CD4-positive, alpha-beta T cell treated with Interleukin-6 for 4 hours (primary cell): ENCODE results near the gene PLA2G2E.

Experiments
- DNase-seq: peaks from one replicate; pipeline ENCODE4 v3.0.0-alpha.2; 2020; ENCODE audit warnings: mixed read lengths

Gene PLA2G2E

DNA sequence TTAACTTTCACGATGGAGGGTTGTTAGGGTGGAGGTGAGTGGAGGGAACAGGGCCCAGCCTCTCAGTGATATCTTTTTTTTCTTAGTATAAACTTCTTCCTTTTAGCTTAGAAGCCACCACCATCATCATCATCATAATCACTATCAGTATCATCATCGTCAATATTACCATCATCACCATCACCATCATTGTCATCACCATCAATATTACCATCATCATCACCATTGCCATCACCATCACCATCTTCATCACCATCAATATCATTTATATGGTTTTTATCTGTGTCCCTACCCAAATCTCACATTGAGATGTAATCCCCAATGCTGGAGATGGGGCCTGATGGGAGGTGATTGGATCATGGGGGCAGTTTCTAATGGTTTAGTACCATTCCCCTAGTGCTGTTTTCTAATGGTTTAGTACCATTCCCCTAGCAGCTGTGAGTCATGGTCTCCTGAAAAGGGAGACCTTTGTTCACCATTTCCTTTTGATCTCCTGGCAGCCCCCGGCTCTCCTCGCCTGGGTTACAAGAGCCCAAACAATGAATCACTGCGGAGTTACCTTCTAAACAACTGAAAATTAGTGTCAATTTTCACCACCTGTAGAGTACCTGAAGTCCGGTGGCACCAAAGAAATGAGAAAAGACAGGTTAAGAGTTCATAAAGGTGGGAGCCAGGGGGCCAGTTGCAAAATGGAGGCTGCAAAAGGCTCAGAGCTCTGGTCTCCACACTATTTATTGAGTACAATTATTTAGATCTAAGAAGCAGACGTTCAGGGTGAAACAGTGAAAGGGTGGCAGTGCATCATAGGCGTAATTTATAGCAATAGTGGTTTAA lies 3.1 kb upstream of the PLA2G2E start:
- no peak for DNase-seq

DNA sequence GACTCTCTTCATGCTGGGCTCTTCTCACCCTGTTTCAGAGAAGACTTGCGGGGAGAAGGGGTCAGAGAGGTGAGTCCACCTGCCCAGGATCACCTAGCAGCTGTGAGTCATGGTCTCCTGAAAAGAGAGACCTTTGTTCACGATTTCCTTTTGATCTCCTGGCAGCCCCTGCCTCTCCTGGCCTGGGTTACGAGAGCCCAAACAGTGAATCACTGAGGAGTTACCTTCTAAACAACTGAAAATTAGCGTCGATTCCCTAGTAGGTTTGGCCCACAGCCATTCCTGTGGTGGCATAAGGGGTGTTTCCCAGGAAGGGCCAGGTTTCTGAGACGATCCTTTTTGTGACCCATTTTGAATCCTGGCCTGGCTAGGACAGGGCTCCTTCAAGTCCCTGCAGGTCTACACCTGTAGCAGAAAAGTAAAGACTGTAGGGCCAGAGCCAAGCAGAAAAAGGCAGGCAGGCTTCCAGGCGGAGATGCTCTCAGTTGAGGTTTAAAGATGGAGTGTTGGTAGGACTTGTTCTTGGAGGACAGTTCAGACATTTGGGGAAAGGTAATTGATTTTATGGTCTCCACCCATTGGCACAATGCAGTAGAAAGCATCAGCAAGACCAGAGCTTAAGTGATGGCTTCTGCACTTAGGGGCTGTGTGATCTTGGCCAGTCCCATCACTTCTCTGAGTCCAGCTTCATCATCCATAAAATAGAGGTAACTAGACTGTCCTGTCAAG lies 2.1 kb upstream of the PLA2G2E start:
- no peak for DNase-seq

DNA sequence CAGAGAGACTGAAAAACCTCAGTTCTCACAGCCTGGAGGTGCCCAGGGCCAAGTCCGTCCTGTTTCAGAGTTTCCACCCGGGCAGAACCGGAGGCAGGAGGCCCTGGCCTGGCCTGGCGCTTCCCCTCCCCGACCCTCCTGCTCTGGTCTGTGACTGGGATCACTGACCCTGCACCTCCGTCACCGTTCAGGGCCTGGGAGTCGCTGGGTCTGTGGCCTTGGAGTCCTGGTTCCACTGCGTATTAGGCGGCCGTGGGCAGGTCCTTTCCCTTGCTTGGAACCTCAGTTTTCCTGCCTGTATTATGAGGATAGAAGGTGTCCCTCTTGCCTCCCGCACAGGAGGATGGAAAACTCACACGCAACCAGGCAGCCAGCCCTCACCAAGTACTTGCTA lies 533 bp upstream of the PLA2G2E start:
- DNase-seq: no peak

DNA sequence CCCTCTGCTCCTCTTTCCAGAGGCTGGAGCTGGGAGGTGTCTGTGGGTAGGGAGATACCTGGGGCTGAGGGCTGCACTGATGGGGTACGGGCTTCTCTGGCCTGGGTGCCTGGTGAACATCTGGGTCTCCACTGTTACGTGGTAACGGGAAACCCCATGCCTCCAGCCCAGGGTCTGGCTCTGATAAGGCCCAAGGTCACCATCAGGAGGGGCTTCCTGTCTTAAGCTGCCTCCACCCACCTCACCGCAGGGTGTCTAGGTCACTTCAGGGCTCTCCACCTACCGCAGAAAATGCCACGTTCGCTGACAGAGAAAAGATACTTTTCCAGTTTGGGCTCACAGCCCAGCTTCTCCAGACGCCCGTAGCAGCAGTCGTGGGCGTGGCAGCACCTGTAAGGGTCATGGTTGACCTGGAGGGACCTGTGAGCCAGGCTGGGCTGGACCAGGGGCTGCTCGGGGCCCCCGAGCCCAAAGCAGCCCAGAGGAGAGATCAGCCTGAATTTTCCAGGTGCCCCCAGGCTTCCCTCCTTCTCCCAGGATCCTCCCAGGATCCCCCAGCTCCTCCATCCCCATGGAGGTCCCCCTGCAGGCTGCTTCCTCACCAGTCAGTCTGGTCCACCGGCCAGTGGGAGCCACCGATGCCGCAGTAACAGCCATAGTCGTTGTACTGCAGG lies 1.3 kb downstream of the PLA2G2E start:
- no peak for DNase-seq

DNA sequence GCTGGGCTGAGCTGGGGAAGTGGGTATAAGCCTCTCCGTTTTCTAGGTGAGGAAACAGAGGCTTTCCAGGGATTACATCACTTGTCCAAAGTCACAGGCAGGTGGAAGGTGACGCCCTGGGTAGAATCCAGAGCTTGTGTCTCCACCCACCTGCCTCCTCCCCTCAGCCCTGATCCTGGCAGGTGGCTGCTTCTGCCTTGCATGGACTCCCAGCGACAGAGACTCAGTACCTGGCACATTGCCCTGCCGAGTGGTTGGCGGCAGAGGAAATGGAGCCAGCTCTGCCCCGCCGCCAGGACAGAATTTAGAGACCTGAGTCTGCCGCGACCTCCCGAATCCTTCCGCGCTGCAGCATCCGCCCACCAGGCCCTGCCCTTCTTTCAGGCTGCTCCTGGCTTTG lies 2.1 kb downstream of the PLA2G2E start:
- no peak for DNase-seq

DNA sequence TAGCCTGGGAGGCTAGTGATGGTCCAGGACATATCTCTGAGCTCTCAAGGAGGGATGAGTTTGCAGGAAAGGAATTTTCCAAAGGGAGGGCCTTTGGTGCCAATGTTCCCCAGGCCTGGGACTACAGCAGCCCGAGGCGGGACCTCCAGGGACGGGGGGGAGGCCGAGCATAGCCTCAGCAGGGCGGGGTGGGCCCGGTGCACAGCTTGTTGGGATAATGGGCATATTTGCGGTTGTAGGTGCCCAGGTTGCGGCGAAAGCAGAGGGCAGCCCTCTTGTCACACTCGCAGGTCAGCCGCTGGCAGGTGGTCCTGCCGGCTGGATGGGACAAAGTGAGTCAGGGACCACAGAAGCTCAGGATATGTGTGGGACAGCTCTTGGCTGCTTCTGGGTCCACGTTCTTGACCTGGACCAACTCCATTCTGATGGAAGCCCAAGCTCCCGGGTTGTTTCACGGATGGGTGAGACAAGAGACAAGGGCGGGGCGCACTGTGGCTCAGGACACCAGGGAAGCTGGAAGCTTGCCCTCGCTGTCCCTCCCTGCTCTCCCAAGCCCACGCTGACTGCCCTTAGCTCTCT lies 3.2 kb downstream of the PLA2G2E start:
- DNase-seq: no peak

DNA sequence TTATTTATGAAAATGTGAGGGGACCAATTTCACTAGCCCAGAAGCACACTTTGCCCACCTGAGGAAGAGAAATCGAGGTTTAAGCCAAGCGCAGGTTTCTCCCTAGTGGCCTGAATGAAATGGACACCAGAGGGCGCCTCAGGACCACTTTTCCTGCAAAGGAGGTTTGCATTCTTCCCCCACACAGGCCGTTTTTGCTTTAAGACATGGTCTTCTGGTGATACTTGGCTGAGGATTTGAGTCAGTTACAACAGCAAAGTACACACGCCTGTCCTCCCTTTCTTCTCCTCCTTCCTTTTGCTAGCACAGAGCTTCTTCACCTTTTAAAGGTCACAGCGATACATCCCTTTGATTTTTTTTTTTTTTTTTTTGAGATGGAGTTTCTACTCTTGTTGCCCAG lies 5.4 kb downstream of the PLA2G2E start:
- DNase-seq: peak; percentile 85

DNA sequence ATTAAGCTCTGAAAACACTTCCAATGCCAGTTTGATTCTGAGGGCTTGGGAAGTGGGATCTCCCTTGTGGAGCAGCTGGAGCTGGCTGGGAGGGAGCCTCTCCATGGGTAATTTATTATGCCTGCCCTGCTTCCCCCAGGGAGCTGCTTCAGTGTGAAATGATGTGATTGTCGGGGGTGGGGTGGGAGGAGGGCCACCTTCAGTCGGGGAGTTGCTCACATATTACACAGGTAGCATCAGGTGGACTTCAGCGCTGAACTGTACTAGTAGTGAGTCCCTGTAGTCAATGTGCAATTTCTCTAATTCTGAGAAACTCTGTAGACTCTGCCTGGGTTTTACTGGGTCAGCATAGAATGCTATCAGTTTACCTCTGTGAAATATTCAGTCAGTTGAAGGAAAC lies 12.8 kb downstream of the PLA2G2E start:
- no peak for DNase-seq

DNA sequence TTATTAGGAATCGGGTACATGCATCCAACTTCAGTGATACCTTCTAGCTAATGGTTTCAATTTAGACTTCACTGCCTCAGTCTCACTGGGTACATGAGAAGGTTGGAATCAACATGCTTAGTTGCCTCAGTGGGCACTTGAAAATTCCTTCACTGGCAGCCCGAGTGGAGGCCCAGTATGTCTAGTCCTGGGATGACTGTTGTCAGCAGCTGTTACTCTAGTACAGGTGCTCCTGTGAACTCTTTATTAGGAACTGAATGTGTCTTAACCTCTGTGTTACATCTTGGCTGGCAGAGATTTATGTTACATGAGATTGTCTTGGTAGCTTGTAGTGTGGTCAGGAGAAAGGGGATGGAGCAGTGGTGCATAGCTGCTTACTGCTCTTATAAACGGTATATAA lies 13.4 kb downstream of the PLA2G2E start:
- no peak for DNase-seq

DNA sequence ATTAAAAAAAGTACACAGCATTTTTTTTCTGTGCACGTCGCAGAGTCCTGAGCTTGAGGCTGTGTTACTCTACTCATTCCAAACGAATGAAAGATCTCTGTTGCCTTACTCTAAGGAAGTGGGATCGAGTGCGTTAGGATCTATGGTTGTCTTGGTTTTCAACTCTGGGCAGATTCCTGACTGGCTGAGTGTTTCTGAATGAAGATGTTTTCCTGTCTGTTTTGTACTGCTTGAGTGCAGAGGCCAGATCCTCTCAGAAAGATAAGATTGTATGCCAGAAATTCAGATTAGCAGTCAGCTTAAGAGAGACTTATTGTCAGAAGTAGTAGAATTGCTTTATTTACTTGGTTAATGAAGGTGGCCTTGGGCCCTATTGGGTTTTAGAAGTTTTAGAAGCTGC lies 14.0 kb downstream of the PLA2G2E start:
- no peak for DNase-seq

DNA sequence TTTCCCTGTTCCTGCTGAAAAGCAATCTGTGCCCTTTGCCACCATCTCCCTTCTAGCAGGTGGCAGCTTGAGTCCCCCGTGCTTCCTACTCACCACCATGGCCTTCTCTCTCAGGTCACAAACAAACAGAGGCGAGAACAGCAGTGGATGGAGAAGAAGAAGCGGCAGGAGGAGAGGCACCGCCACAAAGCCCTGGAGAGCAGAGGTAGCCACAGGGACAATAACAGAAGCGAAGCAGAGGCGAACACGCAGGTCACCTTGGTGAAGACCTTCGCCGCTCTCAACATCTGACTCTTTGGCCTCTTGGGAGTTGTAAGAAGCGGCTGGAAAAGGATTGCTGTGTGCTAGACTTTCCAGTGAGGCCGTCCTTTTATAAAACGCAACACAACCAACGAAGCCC lies 16.0 kb downstream of the PLA2G2E start:
- DNase-seq: no peak

DNA sequence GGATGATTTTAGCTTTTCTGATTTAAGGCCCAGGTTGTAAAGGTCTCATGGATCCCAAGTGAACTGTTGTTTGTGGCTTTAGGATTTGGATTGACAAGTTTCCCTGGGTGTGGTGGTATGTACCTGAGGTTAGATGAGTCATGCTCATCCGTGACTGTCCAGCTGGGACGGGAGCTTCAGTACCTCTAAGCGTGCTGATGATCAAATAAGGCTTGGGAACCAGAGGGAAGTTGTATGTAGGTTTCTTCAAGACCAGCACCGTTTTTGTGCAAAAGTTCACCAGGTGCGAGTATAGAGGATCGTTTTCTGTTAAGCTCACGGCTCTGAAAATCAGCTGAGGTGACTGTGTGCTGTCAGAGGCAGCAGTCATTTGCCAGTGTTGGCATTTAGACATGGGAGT lies 19.8 kb downstream of the PLA2G2E start:
- DNase-seq: no peak

DNA sequence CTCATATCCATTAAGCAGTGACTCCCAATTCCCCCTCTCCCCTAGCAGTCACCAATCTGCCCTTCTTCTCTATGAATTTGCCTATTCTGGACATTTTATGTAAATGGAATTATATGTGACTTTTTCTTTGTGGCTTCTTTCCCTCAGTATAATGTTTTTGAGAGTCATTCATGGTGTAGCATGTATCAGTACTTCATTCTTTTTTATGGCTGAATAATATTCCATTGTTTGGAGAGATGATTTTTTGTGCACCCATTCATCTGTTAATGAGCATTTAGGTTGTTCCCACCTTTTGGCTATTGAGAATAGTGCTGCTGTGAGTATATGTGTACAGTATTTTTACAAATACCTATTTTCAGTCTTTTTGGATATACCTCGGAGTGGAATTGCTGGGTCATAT lies 21.8 kb downstream of the PLA2G2E start:
- DNase-seq: no peak

DNA sequence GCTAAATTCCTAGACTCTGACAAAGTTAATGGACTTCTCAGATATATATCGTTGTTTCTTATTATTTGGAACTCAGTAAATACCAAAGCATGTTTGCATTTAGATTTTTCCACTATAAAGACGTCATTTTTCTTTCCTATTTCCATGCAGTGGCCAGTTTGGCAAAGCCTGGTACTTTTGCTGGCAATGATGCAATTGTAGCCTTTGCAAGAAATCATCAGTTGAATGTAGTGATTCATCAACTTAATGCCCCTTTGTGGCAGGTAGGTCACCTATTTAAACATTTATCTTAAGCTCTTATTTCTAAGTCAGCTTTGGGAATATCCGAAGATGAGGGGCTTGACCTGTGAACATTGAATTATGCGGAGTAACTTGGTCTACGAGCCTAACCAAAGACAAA lies 29.2 kb downstream of the PLA2G2E start:
- no peak for DNase-seq

DNA sequence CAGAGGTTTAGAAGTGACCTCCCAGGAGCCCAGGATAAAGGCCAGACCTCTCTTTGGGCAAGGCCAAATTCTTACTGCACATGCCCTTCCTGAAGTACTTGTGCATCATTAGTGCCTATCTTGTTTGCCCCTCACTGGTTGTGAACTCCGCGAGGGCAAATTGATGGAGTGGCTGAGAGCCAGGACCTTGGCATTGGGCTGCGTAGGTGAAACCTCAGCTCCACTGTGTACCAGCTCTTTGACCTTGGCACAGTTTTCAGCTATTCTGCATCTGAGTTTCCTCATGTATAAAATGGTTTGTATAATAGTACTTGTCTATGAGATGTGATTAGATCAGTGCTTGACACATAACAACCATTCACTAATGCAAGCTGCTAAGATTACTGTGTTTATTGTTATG lies 29.7 kb downstream of the PLA2G2E start:
- DNase-seq: no peak

DNA sequence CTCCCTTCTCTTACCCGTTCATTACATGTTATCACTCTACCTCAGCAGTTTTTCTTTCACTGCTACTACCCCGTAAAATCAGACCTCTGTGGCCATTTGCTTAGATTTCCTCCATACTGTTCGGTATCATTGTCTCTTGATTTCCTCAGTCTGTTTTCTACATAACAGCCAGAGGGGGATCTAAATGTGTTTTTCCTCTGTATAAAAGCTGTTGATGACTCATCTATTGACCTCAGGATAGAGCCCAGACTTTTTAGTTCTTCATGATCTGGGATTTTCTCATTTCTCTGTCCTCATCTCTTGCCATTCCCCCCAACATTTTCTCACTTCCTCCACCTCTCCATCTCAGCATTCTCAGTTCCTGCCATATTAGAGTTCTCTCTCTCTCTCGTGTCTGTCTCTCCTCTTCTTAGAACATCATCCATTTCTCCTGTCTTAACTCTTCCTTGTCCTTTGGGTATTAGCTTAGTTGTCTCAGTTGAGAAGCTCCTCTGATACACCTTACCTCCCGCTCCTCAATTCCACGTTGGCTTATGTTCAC lies 30.7 kb downstream of the PLA2G2E start:
- DNase-seq: no peak

DNA sequence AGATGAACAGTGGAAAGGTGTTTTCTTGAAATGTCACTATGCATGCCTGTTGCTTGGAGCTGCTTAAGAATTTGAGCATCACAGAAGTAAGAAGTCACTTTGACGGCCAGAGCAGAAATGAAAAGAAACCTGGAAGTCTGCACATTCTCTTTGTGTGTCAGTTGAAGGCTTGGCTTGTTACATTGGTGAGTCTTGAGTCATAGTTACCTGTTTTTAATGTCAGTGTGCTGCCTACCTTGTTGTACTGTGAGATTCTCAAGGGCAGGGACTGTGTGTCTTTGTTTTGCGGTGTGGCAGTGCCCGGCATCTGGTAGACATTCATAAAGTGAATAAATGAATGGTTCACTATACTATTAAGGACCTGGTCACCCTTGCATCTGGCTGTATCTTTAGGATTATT lies 31.3 kb downstream of the PLA2G2E start:
- DNase-seq: no peak

DNA sequence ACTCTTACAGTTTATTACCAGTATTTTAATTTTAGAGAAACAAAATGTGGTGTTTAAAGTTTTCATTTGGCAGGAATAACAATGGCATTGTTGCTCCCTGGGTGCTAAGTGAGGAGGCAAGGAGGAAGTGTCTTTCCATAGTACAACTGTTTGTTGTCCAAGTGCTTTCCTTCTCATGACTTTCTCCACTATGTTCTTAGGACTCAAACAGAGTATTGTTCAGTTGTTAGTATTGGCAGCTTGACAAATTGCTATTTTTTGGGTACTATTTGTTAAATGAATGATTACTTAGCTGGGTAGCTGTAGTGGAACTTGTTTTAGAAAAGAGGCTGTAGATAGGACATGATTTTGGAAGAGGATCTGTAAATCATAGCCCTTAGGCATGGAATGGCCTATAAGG lies 33.8 kb downstream of the PLA2G2E start:
- no peak for DNase-seq

DNA sequence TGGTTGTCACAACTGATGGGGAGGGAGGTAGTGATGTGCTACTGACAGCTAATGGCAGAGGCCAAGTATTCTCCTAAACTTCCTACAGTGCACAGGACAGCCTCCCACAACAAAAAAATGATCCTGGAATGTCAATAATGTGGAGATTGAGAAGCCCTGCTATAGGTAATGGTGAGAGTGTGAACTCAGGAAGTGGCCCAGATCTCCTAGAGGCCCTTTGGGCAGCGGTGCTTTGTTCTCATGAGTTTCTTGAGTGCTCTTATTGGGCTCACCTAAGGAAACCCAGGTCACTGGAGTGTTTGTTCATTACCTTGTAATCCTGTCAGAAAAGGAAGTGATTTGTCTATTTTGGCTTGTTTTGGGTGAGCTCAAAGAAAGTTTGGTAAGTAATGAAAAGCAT lies 35.3 kb downstream of the PLA2G2E start:
- DNase-seq: no peak

DNA sequence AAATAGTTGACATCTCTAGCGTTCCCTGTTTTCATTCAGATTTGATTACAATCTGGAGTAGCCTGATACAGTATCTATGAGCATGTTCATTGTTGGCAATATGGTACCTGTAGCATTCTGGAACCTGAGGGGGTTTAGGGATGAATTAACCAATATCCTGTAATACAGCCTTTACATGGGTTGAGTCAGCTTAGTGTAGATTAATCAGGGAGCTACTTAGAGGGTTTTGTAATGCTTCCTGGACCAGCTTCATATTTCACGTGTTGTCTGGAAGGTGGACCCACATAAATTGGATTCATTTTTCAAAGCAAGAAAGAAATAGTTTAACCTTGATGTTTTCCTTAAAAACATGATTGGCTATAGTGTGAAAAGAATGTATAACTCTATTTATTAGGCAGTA lies 37.6 kb downstream of the PLA2G2E start:
- DNase-seq: no peak

DNA sequence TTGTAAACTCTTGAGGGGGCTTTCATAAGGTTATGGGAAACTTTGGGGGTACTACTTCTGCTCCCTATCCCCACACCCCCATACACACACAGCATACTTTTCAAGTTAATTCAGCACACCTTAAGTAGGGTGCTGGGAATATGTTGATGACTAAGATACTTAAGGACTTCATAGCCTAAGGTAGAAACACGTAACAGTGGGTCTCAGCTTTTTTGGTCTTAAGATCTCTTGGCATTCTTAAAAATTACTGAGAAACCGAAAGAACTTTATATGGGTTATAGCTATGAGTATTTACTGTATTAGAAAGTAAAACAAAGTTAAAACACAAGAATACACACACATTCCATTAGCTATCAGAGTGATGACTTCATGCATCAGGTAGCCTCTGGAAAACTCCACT lies 39.1 kb downstream of the PLA2G2E start:
- DNase-seq: no peak

DNA sequence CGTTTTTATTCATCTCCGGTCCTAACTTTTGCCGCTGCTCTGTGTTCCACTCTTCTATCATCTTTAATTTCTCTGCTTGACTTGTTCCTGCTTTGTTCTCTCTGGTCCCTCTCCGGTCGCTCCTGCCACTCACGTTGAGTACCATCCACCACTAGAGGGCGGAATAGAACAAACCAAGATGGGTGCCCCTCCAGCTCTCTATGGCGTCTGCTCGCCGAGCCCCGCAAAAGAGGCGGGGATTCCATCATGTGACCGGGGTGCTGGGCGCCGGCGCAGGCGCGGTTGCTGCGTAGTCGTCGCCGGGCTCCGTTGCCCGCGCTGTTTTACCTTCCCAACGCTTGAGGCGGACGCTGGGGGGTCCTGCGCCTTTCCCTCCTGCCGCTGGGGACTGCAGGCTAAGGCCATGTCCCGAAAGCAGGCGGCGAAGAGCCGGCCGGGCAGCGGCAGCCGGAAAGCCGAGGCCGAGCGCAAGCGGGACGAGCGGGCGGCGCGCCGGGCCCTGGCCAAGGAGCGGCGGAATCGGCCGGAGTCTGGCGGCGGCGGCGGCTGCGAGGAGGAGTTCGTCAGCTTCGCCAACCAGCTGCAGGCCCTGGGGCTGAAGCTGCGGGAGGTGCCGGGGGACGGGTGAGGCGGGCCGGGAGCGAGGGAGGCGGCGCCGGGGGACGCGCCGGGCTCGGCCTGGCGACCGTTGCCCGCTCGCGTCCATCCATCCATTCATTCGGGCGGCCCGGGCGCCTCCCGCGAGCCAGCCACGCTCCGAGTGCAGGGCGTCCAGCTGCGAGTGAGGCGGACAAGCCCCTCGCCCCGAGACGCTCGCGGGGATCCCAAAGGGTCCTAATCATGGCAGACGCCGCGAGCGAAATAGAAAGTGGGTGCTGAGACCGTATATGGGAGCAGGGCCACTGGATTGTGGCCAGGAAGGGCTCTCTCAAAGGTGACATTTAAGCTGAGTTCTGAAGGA lies 41.0 kb downstream of the PLA2G2E start, which contains the start of gene OTUD3:
Gene OTUD3 (plus strand): TSS at position 285 of the 961 bp plus-strand sequence. CDS start 119 bp downstream, at position 404.
- DNase-seq: peak; percentile 96
